HepG2 (cell line): ENCODE results near the gene ZC3H7B. TPM values are rescaled to one million over a fixed set of nuclear protein-coding genes. Genes with fewer than 3 reads are reported as not detected.

Source experiments
- ADNP ChIP-seq: sonication (generic); formaldehyde crosslinking; IDR thresholded peaks from 2 replicates; pipeline ENCODE4 v1.4.0; 2020; ENCODE audit warnings: missing genetic modification reagents
- EEA1 ChIP-seq: sonication (generic); formaldehyde crosslinking; IDR thresholded peaks from 2 replicates; pipeline ENCODE4 v1.5.1; 2020; ENCODE audit warnings: mild to moderate bottlenecking, missing genetic modification reagents, borderline replicate concordance
- FOSL2 ChIP-seq: sonication (generic); formaldehyde crosslinking; IDR thresholded peaks from 2 replicates; pipeline ENCODE4 v1.4.0; 2020; ENCODE audit warnings: missing genetic modification reagents
- FOXA3 ChIP-seq: IDR thresholded peaks from 2 replicates; pipeline ENCODE4 v1.6.1; 2016; ENCODE audit warnings: missing genetic modification reagents, missing compliant biosample characterization
- FOXK2 ChIP-seq: fragments of 450-650 bp; IDR thresholded peaks from 2 replicates; pipeline ENCODE4 v1.6.1; 2016
- GABPA ChIP-seq, 2 experiments: IDR thresholded peaks; 2 replicates each; pipeline ENCODE4 v1.6.1; 2011 to 2016; ENCODE audit warnings: low read depth in 2 of 2, low read length in 1 of 2, missing biosample characterization in 1 of 2, missing genetic modification characterization in 1 of 2
- MBNL3 ChIP-seq: fragments of 250-450 bp; sonication (Bioruptor Pico); conservative IDR thresholded peaks from 2 replicates; pipeline ENCODE4 v1.8.0; 2022; ENCODE audit warnings: mild to moderate bottlenecking, inconsistent platforms
- POGZ ChIP-seq: sonication (generic); formaldehyde crosslinking; IDR thresholded peaks from 2 replicates; pipeline ENCODE4 v1.4.0; 2020; ENCODE audit warnings: mild to moderate bottlenecking, missing genetic modification reagents
- REPIN1 ChIP-seq: sonication (generic); formaldehyde crosslinking; IDR thresholded peaks from 2 replicates; pipeline ENCODE4 v1.8.0; 2022; ENCODE audit warnings: missing genetic modification reagents, low read depth, mild to moderate bottlenecking, borderline replicate concordance
- SIX4 ChIP-seq: sonication (generic); formaldehyde crosslinking; IDR thresholded peaks from 2 replicates; pipeline ENCODE4 v1.4.0; 2020; ENCODE audit warnings: missing genetic modification reagents
- SMAD3 ChIP-seq: sonication (generic); formaldehyde crosslinking; IDR thresholded peaks from 2 replicates; pipeline ENCODE4 v1.4.0; 2020; ENCODE audit warnings: missing genetic modification reagents
- SOX13 ChIP-seq, 3 experiments: fragments of 450-650 bp in 1 of 3; sonication (generic) in 1 of 3; formaldehyde crosslinking in 1 of 3; IDR thresholded peaks in 2 of 3; conservative IDR thresholded peaks in 1 of 3; 2 replicates each; pipeline versions ENCODE4 v1.5.0 to v1.6.1; 2016 to 2020; ENCODE audit warnings: antibody characterized with exemption in 1 of 3, mild to moderate bottlenecking in 1 of 3, missing compliant biosample characterization in 1 of 3, missing genetic modification reagents in 1 of 3, moderate library complexity in 1 of 3
- SPEN ChIP-seq: sonication (generic); formaldehyde crosslinking; IDR thresholded peaks from 2 replicates; pipeline ENCODE4 v1.5.1; 2020; ENCODE audit warnings: low read depth, mild to moderate bottlenecking, missing genetic modification reagents
- TMF1 ChIP-seq: sonication (generic); formaldehyde crosslinking; IDR thresholded peaks from 2 replicates; pipeline ENCODE4 v1.8.1; 2022; ENCODE audit warnings: low read depth, missing genetic modification reagents
- ZFX ChIP-seq: sonication (generic); formaldehyde crosslinking; IDR thresholded peaks from 2 replicates; pipeline ENCODE4 v1.4.0; 2020; ENCODE audit warnings: mild to moderate bottlenecking, low read depth, missing genetic modification reagents, moderate library complexity
- ZNF776 ChIP-seq: sonication (generic); formaldehyde crosslinking; IDR thresholded peaks from 2 replicates; pipeline ENCODE4 v1.4.0; 2020; ENCODE audit warnings: mild to moderate bottlenecking, missing genetic modification reagents
- polyA plus RNA-seq, 8 experiments: library from polyadenylated mRNA; depleted of rRNA in 3 of 8; stranded (reverse) in 7 of 8; unstranded in 1 of 8; fragments of >200 nt; fragmentation: Illumina TruSeq in 4 of 8; extraction: Trizol in 4 of 8; gene quantifications; 2 replicates each; pipeline versions ENCODE4 v1.2.1 to v1.2.3, GENCODE V29; 2011 to 2016; ENCODE audit warnings: low read depth in 4 of 8, missing spikeins in 1 of 8, mixed read lengths in 1 of 8; ENCODE audit not compliant: insufficient read depth in 1 of 8
- total RNA-seq, 5 experiments: library from RNA; depleted of rRNA; stranded (reverse); fragments of >200 nt; fragmentation: Illumina TruSeq; extraction: Trizol; gene quantifications; 2 replicates each; pipeline ENCODE4 v1.2.3, GENCODE V29; 2016; ENCODE audit warnings: low read depth in 1 of 5
- TF ChIP-seq, protein P1 (sequence below): fragments of 450-650 bp; IDR thresholded peaks from 2 replicates; pipeline ENCODE4 v1.6.1; 2016
- TF ChIP-seq, protein P2 (sequence below): sonication (generic); formaldehyde crosslinking; IDR thresholded peaks from 2 replicates; pipeline ENCODE4 v1.5.0; 2020; ENCODE audit warnings: mild to moderate bottlenecking, missing genetic modification reagents
- TF ChIP-seq, protein P3 (sequence below): sonication (generic); formaldehyde crosslinking; IDR thresholded peaks from 2 replicates; pipeline ENCODE4 v1.8.0; 2022; ENCODE audit warnings: mild to moderate bottlenecking, missing genetic modification reagents
- TF ChIP-seq, protein P4 (sequence below): fragments of 450-650 bp; IDR thresholded peaks from 2 replicates; pipeline ENCODE4 v1.6.1; 2017
- TF ChIP-seq, protein P5 (sequence below): sonication (generic); formaldehyde crosslinking; conservative IDR thresholded peaks from 2 replicates; pipeline ENCODE4 v1.8.1; 2023; ENCODE audit warnings: missing genetic modification reagents

ZC3H7B gene
- total and polyA plus RNA-seq, 2 of the 13 experiments (the other 11 are each of a cell fraction or from before 2014, with no cell fraction given), result 26.4 to 37.2 TPM

DNA sequence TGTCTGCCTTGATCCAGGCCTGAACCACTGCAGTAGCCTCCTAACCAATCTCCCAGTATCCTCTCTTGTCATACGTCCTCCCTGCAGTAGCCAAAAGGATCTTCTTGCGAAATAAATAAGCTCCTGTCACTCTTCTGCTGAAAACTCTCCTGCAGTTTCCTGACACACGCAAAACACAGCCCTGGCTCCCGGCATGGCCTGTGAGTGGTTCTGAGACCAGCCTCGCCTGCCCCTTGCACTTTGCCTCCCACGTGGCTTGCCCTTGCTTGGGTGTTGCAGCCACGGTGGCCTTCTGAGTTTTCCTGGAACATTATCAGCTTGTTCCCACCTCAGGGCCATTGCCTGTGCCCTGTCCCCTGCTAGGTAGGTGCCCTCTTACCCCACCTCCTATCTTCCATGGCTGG lies 7.2 kb downstream of the ZC3H7B start (continued):
- TF ChIP-seq, protein P1, sequence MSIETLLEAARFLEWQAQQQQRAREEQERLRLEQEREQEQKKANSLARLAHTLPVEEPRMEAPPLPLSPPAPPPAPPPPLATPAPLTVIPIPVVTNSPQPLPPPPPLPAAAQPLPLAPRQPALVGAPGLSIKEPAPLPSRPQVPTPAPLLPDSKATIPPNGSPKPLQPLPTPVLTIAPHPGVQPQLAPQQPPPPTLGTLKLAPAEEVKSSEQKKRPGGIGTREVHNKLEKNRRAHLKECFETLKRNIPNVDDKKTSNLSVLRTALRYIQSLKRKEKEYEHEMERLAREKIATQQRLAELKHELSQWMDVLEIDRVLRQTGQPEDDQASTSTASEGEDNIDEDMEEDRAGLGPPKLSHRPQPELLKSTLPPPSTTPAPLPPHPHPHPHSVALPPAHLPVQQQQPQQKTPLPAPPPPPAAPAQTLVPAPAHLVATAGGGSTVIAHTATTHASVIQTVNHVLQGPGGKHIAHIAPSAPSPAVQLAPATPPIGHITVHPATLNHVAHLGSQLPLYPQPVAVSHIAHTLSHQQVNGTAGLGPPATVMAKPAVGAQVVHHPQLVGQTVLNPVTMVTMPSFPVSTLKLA, result peak; percentile 88
- TF ChIP-seq FOSL2 (CRISPR knock-in tag) (peak; percentile 49; the same call in 1 of the 2 replicates), FOXK2 (peak; percentile 77), ZFX (CRISPR knock-in tag) (peak; percentile 87), MBNL3 (CRISPR knock-in tag) (no peak), SOX13 (IDR thresholded peaks at IDR 0.05) (no peak), SOX13 (CRISPR knock-in tag; conservative IDR thresholded peaks at IDR 0.05 in 1 of 2, IDR thresholded peaks at IDR 0.05 in 1 of 2) (peak in 1 of 2 experiments; percentile 63; a peak in 2 of 4 replicates), GABPA (IDR thresholded peaks at IDR 0.05; ENCODE audit: low read depth, low read length) (no peak), GABPA (CRISPR knock-in tag; IDR thresholded peaks at IDR 0.05; ENCODE audit: low read depth) (peak; percentile 19; the same call in 1 of the 2 replicates), FOXA3 (CRISPR knock-in tag) (peak; percentile 61; the same call in 1 of the 2 replicates), TMF1 (CRISPR knock-in tag) (0 out of 2 replicates have a peak, but pooled peaks have one; percentile 49), ADNP (CRISPR knock-in tag) (0 out of 2 replicates have a peak, but pooled peaks have one; percentile 28), SMAD3 (CRISPR knock-in tag) (peak; percentile 82), ZNF776 (CRISPR knock-in tag) (0 out of 2 replicates have a peak, but pooled peaks have one; percentile 30), POGZ (CRISPR knock-in tag) (peak; percentile 66; the same call in 1 of the 2 replicates), REPIN1 (CRISPR knock-in tag) (peak; percentile 73), SIX4 (no peak), SPEN (peak; percentile 69; the same call in 1 of the 2 replicates), EEA1 (CRISPR knock-in tag) (no peak)
- TF ChIP-seq, protein P2, sequence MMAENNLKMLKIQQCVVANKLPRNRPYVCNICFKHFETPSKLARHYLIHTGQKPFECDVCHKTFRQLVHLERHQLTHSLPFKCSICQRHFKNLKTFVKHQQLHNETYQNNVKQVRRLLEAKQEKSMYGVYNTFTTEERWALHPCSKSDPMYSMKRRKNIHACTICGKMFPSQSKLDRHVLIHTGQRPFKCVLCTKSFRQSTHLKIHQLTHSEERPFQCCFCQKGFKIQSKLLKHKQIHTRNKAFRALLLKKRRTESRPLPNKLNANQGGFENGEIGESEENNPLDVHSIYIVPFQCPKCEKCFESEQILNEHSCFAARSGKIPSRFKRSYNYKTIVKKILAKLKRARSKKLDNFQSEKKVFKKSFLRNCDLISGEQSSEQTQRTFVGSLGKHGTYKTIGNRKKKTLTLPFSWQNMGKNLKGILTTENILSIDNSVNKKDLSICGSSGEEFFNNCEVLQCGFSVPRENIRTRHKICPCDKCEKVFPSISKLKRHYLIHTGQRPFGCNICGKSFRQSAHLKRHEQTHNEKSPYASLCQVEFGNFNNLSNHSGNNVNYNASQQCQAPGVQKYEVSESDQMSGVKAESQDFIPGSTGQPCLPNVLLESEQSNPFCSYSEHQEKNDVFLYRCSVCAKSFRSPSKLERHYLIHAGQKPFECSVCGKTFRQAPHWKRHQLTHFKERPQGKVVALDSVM (CRISPR knock-in tag), result peak; percentile 60
- TF ChIP-seq, protein P3, sequence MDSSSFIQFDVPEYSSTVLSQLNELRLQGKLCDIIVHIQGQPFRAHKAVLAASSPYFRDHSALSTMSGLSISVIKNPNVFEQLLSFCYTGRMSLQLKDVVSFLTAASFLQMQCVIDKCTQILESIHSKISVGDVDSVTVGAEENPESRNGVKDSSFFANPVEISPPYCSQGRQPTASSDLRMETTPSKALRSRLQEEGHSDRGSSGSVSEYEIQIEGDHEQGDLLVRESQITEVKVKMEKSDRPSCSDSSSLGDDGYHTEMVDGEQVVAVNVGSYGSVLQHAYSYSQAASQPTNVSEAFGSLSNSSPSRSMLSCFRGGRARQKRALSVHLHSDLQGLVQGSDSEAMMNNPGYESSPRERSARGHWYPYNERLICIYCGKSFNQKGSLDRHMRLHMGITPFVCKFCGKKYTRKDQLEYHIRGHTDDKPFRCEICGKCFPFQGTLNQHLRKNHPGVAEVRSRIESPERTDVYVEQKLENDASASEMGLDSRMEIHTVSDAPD (CRISPR knock-in tag), result no peak
- TF ChIP-seq, protein P4, sequence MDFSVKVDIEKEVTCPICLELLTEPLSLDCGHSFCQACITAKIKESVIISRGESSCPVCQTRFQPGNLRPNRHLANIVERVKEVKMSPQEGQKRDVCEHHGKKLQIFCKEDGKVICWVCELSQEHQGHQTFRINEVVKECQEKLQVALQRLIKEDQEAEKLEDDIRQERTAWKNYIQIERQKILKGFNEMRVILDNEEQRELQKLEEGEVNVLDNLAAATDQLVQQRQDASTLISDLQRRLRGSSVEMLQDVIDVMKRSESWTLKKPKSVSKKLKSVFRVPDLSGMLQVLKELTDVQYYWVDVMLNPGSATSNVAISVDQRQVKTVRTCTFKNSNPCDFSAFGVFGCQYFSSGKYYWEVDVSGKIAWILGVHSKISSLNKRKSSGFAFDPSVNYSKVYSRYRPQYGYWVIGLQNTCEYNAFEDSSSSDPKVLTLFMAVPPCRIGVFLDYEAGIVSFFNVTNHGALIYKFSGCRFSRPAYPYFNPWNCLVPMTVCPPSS, result no peak
- TF ChIP-seq, protein P5, sequence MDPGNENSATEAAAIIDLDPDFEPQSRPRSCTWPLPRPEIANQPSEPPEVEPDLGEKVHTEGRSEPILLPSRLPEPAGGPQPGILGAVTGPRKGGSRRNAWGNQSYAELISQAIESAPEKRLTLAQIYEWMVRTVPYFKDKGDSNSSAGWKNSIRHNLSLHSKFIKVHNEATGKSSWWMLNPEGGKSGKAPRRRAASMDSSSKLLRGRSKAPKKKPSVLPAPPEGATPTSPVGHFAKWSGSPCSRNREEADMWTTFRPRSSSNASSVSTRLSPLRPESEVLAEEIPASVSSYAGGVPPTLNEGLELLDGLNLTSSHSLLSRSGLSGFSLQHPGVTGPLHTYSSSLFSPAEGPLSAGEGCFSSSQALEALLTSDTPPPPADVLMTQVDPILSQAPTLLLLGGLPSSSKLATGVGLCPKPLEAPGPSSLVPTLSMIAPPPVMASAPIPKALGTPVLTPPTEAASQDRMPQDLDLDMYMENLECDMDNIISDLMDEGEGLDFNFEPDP, result no peak
